Measurements from ENCODE around the gene LRRC63. TPM values are rescaled to one million over a fixed set of nuclear protein-coding genes. Genes with fewer than 3 reads are reported as not detected.
A peak's percentile ranks its signal among the peaks of the same experiment; 100 is the strongest.

Gene LRRC63
- total RNA-seq, 3 donors from 2014 or later = not detected

DNA sequence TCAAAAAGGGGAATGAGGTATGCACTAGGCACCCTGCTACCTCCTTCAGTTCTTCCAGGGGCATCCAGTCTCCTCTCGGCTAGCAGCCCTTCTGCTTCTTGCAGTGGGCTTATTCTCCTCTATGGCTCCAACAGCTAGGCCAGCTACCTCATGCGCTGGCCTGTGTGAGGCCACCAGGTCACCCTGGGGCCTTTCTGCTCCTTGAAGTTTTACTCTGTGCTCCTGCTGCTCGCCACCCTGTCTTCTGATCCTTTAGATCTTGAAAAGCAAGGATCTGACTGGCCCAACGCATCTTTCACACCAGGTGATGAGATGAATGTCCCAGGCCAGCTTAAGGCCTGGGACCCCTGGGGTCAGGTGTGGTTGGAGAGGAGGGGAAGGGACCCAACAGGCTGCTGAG lies 109.1 kb downstream of the LRRC63 start:
- intact Hi-C loops (cut with DNase I, micrococcal nuclease) = no loop called here
- no peaks in the 10 kb centered on the region for H3K36me3 ChIP-seq (ENCODE audit: low read depth)
- no peak for DNase-seq
- H3K9me3 ChIP-seq = no peaks in the 10 kb centered on the region
- no peaks in the 10 kb centered on the region for H3K4me1 ChIP-seq (ENCODE audit: low read depth)
- TF ChIP-seq, protein P1, sequence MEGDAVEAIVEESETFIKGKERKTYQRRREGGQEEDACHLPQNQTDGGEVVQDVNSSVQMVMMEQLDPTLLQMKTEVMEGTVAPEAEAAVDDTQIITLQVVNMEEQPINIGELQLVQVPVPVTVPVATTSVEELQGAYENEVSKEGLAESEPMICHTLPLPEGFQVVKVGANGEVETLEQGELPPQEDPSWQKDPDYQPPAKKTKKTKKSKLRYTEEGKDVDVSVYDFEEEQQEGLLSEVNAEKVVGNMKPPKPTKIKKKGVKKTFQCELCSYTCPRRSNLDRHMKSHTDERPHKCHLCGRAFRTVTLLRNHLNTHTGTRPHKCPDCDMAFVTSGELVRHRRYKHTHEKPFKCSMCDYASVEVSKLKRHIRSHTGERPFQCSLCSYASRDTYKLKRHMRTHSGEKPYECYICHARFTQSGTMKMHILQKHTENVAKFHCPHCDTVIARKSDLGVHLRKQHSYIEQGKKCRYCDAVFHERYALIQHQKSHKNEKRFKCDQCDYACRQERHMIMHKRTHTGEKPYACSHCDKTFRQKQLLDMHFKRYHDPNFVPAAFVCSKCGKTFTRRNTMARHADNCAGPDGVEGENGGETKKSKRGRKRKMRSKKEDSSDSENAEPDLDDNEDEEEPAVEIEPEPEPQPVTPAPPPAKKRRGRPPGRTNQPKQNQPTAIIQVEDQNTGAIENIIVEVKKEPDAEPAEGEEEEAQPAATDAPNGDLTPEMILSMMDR (IDR thresholded peaks at IDR 0.05) = no peak
- no peak for ATAC-seq
- no peak overlapping the region for H3K4me3 ChIP-seq

DNA sequence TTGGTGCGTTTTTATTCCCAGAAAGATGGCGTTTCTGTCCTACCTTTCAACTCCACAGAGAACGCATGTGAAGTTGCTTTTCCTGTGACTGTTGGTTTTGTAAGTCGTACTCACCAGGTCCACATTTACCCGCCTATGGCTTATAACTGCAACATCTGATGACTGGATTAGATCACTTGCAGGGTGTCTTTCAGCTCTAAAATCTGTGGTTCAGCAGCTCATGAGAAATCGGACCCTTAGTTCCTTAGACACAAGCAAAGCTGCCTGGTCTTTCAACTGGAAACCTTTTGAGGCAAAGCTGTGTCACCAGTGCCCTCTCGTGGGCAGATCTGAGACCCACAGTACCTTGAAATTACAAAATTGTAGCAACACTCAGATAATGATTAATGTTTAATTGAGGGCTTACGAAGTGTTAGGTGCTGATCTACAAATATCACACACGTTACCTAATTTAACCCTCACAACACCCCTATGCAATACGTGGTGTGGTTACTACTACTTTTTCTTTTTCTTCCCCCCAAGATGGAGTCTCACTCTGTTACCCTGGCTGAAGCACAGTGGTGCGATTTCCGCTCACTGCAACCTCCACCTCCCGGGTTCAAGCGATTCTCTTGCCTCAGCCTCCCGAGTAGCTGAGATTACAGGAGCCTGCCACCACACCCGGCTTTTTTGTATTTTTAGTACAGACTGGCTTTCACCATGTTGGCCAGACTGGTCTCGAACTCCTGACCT lies 109.9 kb downstream of the LRRC63 start:
- ATAC-seq (peak; percentile 69), DNase-seq (peak in 2 of 3 donors; percentile 49 to 72)
- Histone ChIP-seq H3K4me1 (ENCODE audit: low read depth) (no peaks in the 10 kb centered on the region), H3K36me3 (ENCODE audit: low read depth) (no peaks in the 10 kb centered on the region), H3K9me3 (no peaks in the 10 kb centered on the region), H3K4me3 (no peak overlapping the region)
- TF ChIP-seq, protein P1 (IDR thresholded peaks at IDR 0.05) = peak; percentile 28
- intact Hi-C loops (cut with DNase I, micrococcal nuclease) = no loop called here

- Histone ChIP-seq H3K9me3 (no peaks in the 10 kb centered on the region), H3K4me3 (no peak overlapping the region), H3K4me1 (ENCODE audit: low read depth) (no peaks in the 10 kb centered on the region), H3K36me3 (ENCODE audit: low read depth) (no peaks in the 10 kb centered on the region)
- intact Hi-C loops (cut with DNase I, micrococcal nuclease) = no loop called here
- DNase-seq = no peak
- ATAC-seq = no peak
- TF ChIP-seq, protein P1 (IDR thresholded peaks at IDR 0.05) = no peak
Measured at GRCh38 chr13:46324976-46325375, 113.2 kb downstream of the LRRC63 start.

Other genes starting within 250 kb of the LRRC63 start
- 10 to 100 TPM; 26.6 to 70.9 (median 29.5) TPM for gene ZC3H13, start 159.2 kb upstream of the LRRC63 start, total RNA-seq
- not detected for gene CPB2, start 106.9 kb upstream of the LRRC63 start, total RNA-seq
- 10 to 100 TPM; 15.7 to 53.3 (median 35.1) TPM for gene LCP1, start 29.8 kb upstream of the LRRC63 start, total RNA-seq
- 10 to 100 TPM; 13.5 to 35.2 (median 32.6) TPM for gene RUBCNL, start 175.3 kb downstream of the LRRC63 start, total RNA-seq

Measured in mucosa of descending colon (tissue), 3 donors.